ENCODE results near the gene RAB3IP.

GRCh38 chr12:69720750-69721149 is 17.9 kb upstream of the RAB3IP start:
- TF ChIP-seq CTCF (conservative IDR thresholded peaks at IDR 0.05; ENCODE audit: low read depth, low read length), result no peak
- no peak for TF ChIP-seq EZH2 (IDR thresholded peaks at IDR 0.05; ENCODE audit: borderline replicate concordance, low read depth, low read length, poor library complexity, severe bottlenecking)
